IMR-90 (cell line): ENCODE results near the gene SLBP. TPM values are rescaled to one million over a fixed set of nuclear protein-coding genes. Genes with fewer than 3 reads are reported as not detected.

Source experiments
- ATAC-seq: fragments of 200-7000 bp; cut with Tn5 transposase; 2 replicates; pipeline ENCODE4 v1.9.1; 2020; ENCODE audit warnings: low read depth, mild to moderate bottlenecking, moderate library complexity
- BruUV-seq: library from RNA; stranded (reverse); fragments of 400-500 nt; replicated peaks from 2 replicates; lab custom pipeline; 2021; lab: Mats Ljungman, UMichigan
- CTCF ChIA-PET: fragments of 300-600 bp; formaldehyde crosslinking; extraction: SDS; loops from one replicate; lab custom pipeline; 2021; ENCODE audit warnings: antibody characterized with exemption; lab: Yijun Ruan, JAX
- POLR2A ChIA-PET: fragments of 300-600 bp; sonication (Branson Sonifier 250); formaldehyde crosslinking; loops from one replicate; lab custom pipeline; 2022; ENCODE audit warnings: antibody characterized with exemption; ENCODE audit not compliant: unreplicated experiment; lab: Charles Lee
- DNase-seq: peaks from one replicate; pipeline ENCODE4 v3.0.0; 2013
- H2AFZ ChIP-seq: replicated peaks from 2 replicates; pipeline ENCODE3; 2013; ENCODE audit warnings: low read length, mild to moderate bottlenecking; ENCODE audit not compliant: poor library complexity
- H2AK5ac ChIP-seq: 2 replicates; pipeline ENCODE4 v1.6.1; 2013; ENCODE audit warnings: low read depth, low read length, inconsistent platforms
- H2AK9ac ChIP-seq: replicated peaks from 2 replicates; pipeline ENCODE3; 2013; ENCODE audit warnings: mild to moderate bottlenecking, low read depth, low read length, moderate library complexity; ENCODE audit not compliant: poor library complexity
- H2BK120ac ChIP-seq: 2 replicates; pipeline ENCODE4 v1.6.1; 2013; ENCODE audit warnings: low read depth, low read length, inconsistent platforms
- H2BK15ac ChIP-seq: 3 replicates; pipeline ENCODE4 v1.6.1; 2013; ENCODE audit warnings: low read depth, low read length, inconsistent platforms
- H2BK20ac ChIP-seq: 2 replicates; pipeline ENCODE4 v1.6.1; 2013; ENCODE audit warnings: low read depth, mild to moderate bottlenecking, inconsistent platforms, low read length, moderate library complexity
- H2BK5ac ChIP-seq: 2 replicates; pipeline ENCODE4 v1.6.1; 2013; ENCODE audit warnings: mild to moderate bottlenecking, low read depth, low read length, inconsistent platforms; ENCODE audit not compliant: poor library complexity, severe bottlenecking
- H3K14ac ChIP-seq: replicated peaks from 2 replicates; pipeline ENCODE4 v1.6.1; 2013; ENCODE audit warnings: low read depth, low read length, inconsistent platforms
- H3K18ac ChIP-seq: 2 replicates; pipeline ENCODE4 v1.6.1; 2013; ENCODE audit warnings: low read depth, low read length, control low read depth
- H3K23ac ChIP-seq: 2 replicates; pipeline ENCODE4 v1.6.1; 2013; ENCODE audit warnings: low read depth, low read length, inconsistent platforms
- H3K27ac ChIP-seq: 2 replicates; pipeline ENCODE4 v1.5.1; 2013; ENCODE audit warnings: mild to moderate bottlenecking, control low read depth, low read length; ENCODE audit not compliant: insufficient read depth
- H3K27me3 ChIP-seq: 2 replicates; pipeline ENCODE4 v1.6.1; 2013; ENCODE audit warnings: low read length; ENCODE audit not compliant: control insufficient read depth, insufficient read depth
- H3K36me3 ChIP-seq: 2 replicates; pipeline ENCODE4 v1.6.1; 2013; ENCODE audit warnings: low read length, mixed read lengths; ENCODE audit not compliant: control insufficient read depth, insufficient read depth
- H3K4ac ChIP-seq: 2 replicates; pipeline ENCODE4 v1.6.1; 2013; ENCODE audit warnings: low read depth, low read length, inconsistent platforms
- H3K4me1 ChIP-seq: 2 replicates; pipeline ENCODE4 v1.6.1; 2013; ENCODE audit warnings: low read length, mixed read lengths; ENCODE audit not compliant: control insufficient read depth, insufficient read depth
- H3K4me2 ChIP-seq: 2 replicates; pipeline ENCODE4 v1.6.1; 2013; ENCODE audit warnings: low read depth, mild to moderate bottlenecking, control low read depth, low read length, moderate library complexity
- H3K4me3 ChIP-seq: 2 replicates; pipeline ENCODE4 v1.5.1; 2013; ENCODE audit warnings: low read depth, mild to moderate bottlenecking, control low read depth, low read length, moderate library complexity; ENCODE audit not compliant: insufficient read depth
- H3K56ac ChIP-seq: 2 replicates; pipeline ENCODE4 v1.6.1; 2013; ENCODE audit warnings: low read length, inconsistent platforms; ENCODE audit not compliant: insufficient read depth; ENCODE audit errors: extremely low read depth
- H3K79me1 ChIP-seq, 2 experiments: 2 replicates each; pipeline ENCODE4 v1.6.1; 2013; ENCODE audit warnings: low read length in 2 of 2, inconsistent platforms in 1 of 2, low read depth in 1 of 2
- H3K9ac ChIP-seq: 2 replicates; pipeline ENCODE4 v1.6.1; 2013; ENCODE audit warnings: low read depth, low read length, control low read depth
- H3K9me1 ChIP-seq: 2 replicates; pipeline ENCODE4 v1.6.1; 2013; ENCODE audit warnings: low read length, inconsistent platforms; ENCODE audit not compliant: insufficient read depth
- H3K9me3 ChIP-seq: 2 replicates; pipeline ENCODE4 v1.6.1; 2013; ENCODE audit warnings: low read length; ENCODE audit not compliant: control insufficient read depth, insufficient read depth
- H4K20me1 ChIP-seq: 2 replicates; pipeline ENCODE4 v1.6.1; 2013; ENCODE audit warnings: low read length, inconsistent platforms; ENCODE audit not compliant: insufficient read depth
- H4K5ac ChIP-seq: 2 replicates; pipeline ENCODE4 v1.6.1; 2013; ENCODE audit warnings: mild to moderate bottlenecking, low read depth, low read length, control low read depth
- H4K8ac ChIP-seq, 2 experiments: 2 replicates each; pipeline ENCODE4 v1.6.1; 2013; ENCODE audit warnings: low read depth in 2 of 2, low read length in 2 of 2, control low read depth in 1 of 2, inconsistent platforms in 1 of 2
- H4K91ac ChIP-seq: 2 replicates; pipeline ENCODE4 v1.6.1; 2013; ENCODE audit warnings: low read depth, low read length, inconsistent platforms; ENCODE audit not compliant: insufficient read depth
- CEBPB ChIP-seq: IDR thresholded peaks from 2 replicates; pipeline ENCODE4 v1.6.1; 2012; ENCODE audit warnings: low read depth, low read length, improper control_type of control experiment
- ELK1 ChIP-seq: fragments of 150-350 bp; IDR thresholded peaks from 2 replicates; pipeline ENCODE4 v1.6.1; 2016; ENCODE audit warnings: low read depth, mild to moderate bottlenecking, low read length, moderate library complexity, borderline replicate concordance
- MAFK ChIP-seq: IDR thresholded peaks from 2 replicates; pipeline ENCODE4 v1.6.1; 2012; ENCODE audit warnings: low read depth, low read length, improper control_type of control experiment
- RFX5 ChIP-seq: IDR thresholded peaks from 2 replicates; pipeline ENCODE4 v1.8.0; 2012; ENCODE audit warnings: low read depth, mild to moderate bottlenecking, low read length, moderate library complexity
- WGBS, 2 experiments: methylation state at CpG; one replicate each; pipeline versions ENCODE4 v1.1.5 to v1.1.7; 2013; ENCODE audit warnings: missing lambda C conversion rate in 2 of 2; ENCODE audit not compliant: insufficient read length in 1 of 2; ENCODE audit errors: extremely low coverage in 2 of 2; 5-methylcytosine and 5-hydroxymethylcytosine counted together
- dilution Hi-C: fragments of 300-500 bp; cut with HindIII; formaldehyde crosslinking; loops from one replicate; pipeline ENCODE4 v1.14.3; 2018; ENCODE audit warnings: low sequenced_read_pairs; ENCODE audit not compliant: unreplicated experiment
- in situ Hi-C: fragments of 300-500 bp; cut with MboI; formaldehyde crosslinking; loops from 3 replicates; pipeline ENCODE4 v1.14.3; 2019; ENCODE audit warnings: low sequenced_read_pairs, inconsistent platforms, mixed read lengths
- intact Hi-C: fragments of 100-400 bp; cut with micrococcal nuclease; formaldehyde crosslinking; loops from 2 replicates; pipeline ENCODE4 v1.10.0; 2022
- polyA plus RNA-seq, 3 experiments: library from polyadenylated mRNA; depleted of rRNA; stranded (reverse); fragments of >200 nt; gene quantifications; 2 replicates each; pipeline ENCODE4 v1.2.3, GENCODE V29; 2012; ENCODE audit warnings: low replicate concordance in 1 of 3
- total RNA-seq: library from RNA; depleted of rRNA; stranded (reverse); fragments of >200 nt; gene quantifications from 2 replicates; pipeline ENCODE4 v1.2.3, GENCODE V29; 2012

The SLBP gene
- total and polyA plus RNA-seq, 2 of the 4 experiments (the other 2 are of a cell fraction) = 64.9 to 66.1 TPM

- peaks cover 50% of the 10 kb centered on the region for H3K36me3 ChIP-seq
- H4K5ac ChIP-seq = no peak overlapping the region
- DNase-seq = no peak
- no peak overlapping the region for H3K56ac ChIP-seq
- TF ChIP-seq RFX5 (no peak), ELK1 (no peak), CEBPB (no peak), MAFK (no peak)
- H2BK5ac ChIP-seq = no peak overlapping the region
- no peak overlapping the region for H2BK15ac ChIP-seq
- no peak overlapping the region for H4K91ac ChIP-seq
- H3K9me3 ChIP-seq = peaks cover 11% of the 10 kb centered on the region
- intact Hi-C loops (no loop called here), dilution Hi-C loops (no loop called here), in situ Hi-C loops (loop anchor here (5.0 kb wide), 2 partner anchors 72 to 162 kb away; no protein-coding TSS in a partner anchor)
- ChIA-PET CTCF (no interaction called here), POLR2A (no interaction called here)
- H3K18ac ChIP-seq = no peak overlapping the region
- no TSS peak for BruUV-seq
- ATAC-seq = no peak
- no peak overlapping the region for H2BK120ac ChIP-seq
- H3K4ac ChIP-seq = no peak overlapping the region
- no peak overlapping the region for H3K23ac ChIP-seq
- H3K4me3 ChIP-seq = no peak overlapping the region
- no peaks in the 10 kb centered on the region for H3K9me1 ChIP-seq
- no peak overlapping the region for H3K27ac ChIP-seq
- no peak overlapping the region for H3K14ac ChIP-seq
- no peak overlapping the region for H2BK20ac ChIP-seq
- H4K20me1 ChIP-seq = no peaks in the 10 kb centered on the region; the same call in 1 of the 2 replicates
- no peak overlapping the region for H2AK5ac ChIP-seq
- H2AK9ac ChIP-seq = no peak overlapping the region
- H3K4me1 ChIP-seq = no peaks in the 10 kb centered on the region
- H3K79me1 ChIP-seq = peaks cover 0 to 12% of the 10 kb centered on the region in 2 experiments; a peak in 2 of 4 replicates
- no peak overlapping the region for H3K4me2 ChIP-seq
- no peak overlapping the region for H2AFZ ChIP-seq
- no peak overlapping the region for H3K9ac ChIP-seq
- WGBS, 2 experiments = 94% methylated on average over 8 of the region's 22 CpGs; no CpG with 5 or more reads in 1 of the 2 experiments
- no peak overlapping the region for H4K8ac ChIP-seq
- no peaks in the 10 kb centered on the region for H3K27me3 ChIP-seq
Observed at GRCh38 chr4:1740021-1740545, 28.0 kb upstream of the SLBP start.
